Ammon's horn (tissue), 1 donor: Measurements from ENCODE around the gene TMEM62.
A peak's percentile ranks its signal among the peaks of the same experiment; 100 is the strongest.
"Not testable (repeated sequence)": the region's sequence is repeated elsewhere in the genome, so short reads cannot be mapped to it uniquely, and the experiment has no call there.

Experiments used
- DNase-seq: peaks from one replicate; pipeline ENCODE4 v3.0.0-alpha.2; 2016; ENCODE audit warnings: low spot score

Gene TMEM62

GRCh38 chr15:43209059-43209824, 75.9 kb downstream of the TMEM62 start:
- DNase-seq: no peak

DNA sequence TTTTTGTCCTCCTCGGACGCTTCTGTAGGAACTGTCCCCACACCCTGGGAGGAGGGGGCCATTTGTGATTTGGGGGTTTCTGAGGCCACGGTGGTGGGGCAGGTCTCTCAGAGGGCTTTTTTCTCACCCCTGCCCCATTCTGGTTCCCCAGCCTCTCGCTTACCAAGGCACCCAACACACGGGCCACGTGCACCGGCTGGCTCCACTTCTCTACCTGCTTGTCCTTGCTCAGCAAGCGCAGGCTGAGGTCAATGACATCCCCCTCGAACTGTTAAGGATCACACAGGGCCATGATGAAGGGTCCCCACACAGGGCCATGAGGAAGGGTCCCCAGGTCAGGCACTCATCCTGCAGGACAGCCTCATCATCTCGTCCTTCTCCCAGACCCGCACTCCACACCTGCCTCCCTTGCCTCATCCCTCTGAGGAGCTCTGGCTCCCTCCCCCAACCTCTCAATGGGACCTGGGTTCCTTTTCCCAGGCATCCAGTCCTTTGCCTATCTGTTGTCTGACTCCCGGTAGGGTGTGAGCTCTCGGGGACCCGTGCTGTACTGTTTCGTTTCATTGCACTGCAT, 76.9 kb downstream of the TMEM62 start:
- DNase-seq: no peak

- no peak for DNase-seq
Measured at GRCh38 chr15:43210807-43211206, 77.4 kb downstream of the TMEM62 start.

GRCh38 chr15:43211224-43211735, 77.9 kb downstream of the TMEM62 start:
- DNase-seq: no peak

DNA sequence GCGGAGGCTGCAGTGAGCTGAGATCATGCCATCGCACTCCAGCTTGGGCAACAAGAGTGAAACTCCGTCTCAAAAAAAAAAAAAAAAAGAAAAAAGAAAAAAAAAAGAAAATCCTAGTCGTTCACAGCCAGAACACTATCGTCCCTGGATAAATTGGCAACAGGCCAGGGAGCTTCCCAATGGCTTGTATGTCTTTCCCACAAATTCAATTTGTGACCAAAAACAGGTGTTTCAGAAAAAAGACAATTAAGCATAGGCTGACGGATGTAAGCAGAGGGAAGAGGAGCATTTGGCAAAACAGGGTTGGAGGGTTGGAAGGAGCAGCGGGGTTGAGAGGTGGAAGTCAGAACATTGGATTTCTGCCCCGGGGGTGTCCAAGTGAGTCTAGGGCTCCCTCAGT, 78.9 kb downstream of the TMEM62 start:
- no peak for DNase-seq

DNA sequence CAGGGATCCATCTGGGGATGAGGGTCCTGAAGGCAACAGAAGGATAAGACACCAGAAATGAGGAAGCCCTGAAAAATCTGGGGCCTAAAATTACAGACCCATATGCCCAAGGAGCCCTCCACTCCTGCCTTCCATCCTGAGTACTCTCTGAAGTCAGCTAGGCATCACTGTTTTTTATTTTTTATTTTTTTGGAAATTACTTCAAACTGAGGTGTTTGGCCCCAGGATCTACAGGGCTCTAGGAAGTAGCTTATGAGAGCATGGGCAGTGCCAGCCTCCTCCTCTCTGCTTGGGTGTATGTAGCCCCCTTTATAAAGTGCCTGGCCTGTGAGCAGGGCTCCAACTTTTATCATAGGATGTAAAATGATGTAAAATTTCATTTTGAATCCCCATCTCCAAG, 79.6 kb downstream of the TMEM62 start:
- DNase-seq: no peak

DNA sequence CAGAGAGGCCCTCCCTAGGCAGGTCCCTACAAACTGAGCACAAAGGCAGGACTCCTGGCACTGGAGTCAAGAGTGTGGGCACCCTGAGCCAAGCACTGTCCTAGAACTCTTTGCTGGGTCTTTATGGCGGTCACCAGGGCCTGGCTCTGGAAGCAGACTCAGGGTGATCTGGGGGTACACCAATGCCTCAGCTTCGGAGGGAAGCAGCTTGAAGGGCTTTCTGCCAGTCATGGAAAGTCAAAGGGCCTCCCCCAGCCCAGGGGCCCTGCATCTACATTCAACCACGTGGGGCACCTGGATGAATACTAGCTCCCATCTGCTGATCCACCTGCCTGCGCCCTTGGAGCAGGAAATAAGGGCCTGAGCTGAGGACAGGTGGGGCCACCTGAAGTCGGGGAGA, 80.1 kb downstream of the TMEM62 start:
- no peak for DNase-seq

DNA sequence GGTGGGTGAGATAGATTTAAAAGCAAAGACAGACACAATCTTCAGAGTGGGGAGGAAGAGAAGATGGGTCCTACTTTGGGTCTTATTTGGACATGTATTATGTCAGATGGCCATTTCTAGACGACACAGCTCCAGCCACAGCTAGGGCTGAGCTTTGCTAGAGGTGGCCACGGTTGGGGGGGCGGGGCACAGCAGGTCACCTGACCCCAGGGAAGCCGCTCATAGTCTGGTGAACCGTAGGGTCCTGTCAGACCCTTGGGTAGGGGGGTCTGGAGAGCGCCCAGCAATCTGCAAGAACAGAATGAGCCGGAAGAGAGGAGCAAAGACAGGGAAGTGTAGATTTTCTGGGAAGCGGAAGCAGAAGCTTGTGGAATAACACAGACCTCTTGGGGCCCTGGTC, 80.8 kb downstream of the TMEM62 start:
- DNase-seq: no peak

GRCh38 chr15:43214592-43215295, 81.4 kb downstream of the TMEM62 start:
- DNase-seq: no peak

DNA sequence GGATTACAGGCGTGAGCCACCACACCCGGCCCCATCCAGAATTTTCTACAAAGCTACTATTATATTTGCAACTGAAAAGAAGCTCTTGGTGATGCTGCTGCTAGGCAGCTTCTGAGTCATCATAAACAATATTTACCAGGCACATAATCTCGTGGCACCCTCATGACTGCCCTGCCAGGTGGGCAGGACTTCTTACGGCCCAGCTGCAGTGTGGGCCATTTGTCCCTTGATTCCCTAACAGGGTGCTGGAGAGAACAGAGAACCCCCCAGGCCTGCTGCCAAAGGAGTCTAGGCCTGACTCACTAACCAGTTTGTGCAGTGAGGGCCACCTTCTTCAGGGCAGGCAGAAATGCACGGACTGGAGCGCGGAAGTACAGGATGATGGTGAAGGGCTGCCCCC, 82.6 kb downstream of the TMEM62 start:
- DNase-seq: no peak

- no peak for DNase-seq
Measured at GRCh38 chr15:43218908-43219706, 85.7 kb downstream of the TMEM62 start.

DNA sequence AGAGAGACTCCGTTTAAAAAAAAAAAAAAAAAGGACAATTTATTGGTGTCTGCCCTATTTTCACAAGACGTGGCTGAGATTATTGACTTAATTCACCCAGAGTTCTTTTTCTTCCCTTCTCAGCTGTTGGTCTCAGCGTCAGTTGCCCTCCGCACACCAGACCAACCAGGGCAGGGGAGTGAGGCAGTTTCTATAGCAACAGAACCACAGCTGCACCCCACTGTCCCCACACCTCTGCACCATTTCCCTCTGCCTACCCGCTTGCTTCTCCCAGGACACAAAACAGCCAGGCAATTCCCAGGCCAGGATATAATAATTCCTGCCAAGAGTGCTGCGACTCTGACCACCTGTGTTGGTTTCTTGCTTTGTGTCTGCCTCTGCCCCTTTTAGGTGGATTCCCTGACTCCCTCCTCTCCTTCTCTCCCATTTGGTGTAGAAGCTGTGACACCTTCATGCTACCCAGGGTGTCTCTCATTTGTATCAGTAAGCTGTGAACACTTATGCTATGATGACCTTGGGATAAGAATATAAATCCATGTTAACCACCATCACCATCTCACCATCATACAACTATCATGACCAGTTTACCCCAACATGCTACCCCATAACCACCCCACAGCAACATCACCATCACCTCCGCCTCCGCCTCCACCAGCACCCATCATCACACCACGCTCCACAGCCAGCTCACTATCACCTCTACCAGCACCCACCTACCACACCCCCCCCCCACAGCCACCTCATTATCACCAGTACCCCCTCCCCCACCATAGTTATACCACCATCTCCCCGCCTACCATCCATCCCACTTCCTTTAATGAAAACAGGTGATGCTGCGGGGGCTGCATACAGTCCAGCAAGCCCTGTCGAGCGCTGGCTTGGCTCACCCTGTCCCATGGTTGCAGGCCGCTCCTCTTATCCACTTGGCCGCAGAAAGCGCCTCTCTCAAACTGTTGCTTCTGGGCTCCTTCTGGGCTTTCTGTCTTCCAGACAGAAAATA, 86.8 kb downstream of the TMEM62 start:
- no peak for DNase-seq

- no peak for DNase-seq
Measured at GRCh38 chr15:43220991-43221403, 87.6 kb downstream of the TMEM62 start, which contains the start of gene EPB42. Gene EPB42, minus strand, starts transcription at chr15:43221018. Its CDS starts 193 bp downstream, at chr15:43220825.

- no peak for DNase-seq
Measured at GRCh38 chr15:43221422-43221821, 88.0 kb downstream of the TMEM62 start.

DNA sequence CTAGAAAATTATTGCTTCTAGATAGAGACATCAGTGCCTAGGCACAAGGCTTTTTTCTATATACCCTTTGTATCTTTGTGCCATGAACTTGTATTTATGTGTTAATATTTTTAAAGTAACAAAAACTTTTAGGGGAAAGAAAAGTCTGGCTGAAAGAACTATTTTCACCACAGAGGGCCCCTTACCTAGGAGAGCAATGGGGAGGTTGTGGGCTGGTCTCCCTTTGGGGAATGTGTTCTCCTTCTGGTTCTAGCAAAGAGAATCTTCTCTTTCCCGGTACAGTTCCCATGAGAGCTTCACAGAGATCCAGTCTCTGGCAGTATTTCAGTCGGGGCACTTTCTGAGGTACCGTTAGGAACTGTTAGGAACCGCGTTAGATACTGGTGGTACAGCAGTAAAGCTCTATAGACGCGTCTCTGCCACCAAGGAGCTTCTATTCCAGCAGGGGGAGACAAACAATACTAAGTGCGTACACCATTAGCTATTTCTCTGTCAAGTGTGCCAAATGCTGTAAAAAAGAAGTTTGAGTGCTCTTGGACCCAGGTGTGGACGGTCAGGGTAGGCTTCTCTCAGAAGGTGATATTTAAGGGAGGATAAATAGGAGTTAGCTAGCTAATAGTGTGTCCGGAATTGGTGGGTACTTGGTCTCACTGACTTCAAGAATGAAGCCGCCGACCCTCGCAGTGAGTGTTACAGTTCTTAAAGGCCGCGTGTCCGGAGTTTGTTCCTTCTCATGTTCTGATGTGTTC, 92.0 kb downstream of the TMEM62 start:
- peak; percentile 76 for DNase-seq

DNA sequence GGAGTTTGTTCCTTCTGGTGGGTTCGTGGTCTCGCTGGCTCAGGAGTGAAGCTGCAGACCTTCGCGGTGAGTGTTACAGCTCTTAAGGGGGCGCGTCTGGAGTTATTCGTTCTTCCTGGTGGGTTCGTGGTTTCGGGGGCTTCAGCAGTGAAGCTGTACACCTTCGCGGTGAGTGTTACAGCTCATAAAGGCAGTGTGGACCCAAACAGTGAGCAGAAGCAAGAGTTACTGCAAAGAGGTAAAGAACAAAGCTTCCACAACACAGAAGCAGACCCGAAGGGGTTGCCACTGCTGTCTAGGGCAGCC, 92.5 kb downstream of the TMEM62 start:
- not testable (repeated sequence) for DNase-seq

- DNase-seq: no peak
Measured at GRCh38 chr15:43226436-43227305, 93.3 kb downstream of the TMEM62 start.

DNA sequence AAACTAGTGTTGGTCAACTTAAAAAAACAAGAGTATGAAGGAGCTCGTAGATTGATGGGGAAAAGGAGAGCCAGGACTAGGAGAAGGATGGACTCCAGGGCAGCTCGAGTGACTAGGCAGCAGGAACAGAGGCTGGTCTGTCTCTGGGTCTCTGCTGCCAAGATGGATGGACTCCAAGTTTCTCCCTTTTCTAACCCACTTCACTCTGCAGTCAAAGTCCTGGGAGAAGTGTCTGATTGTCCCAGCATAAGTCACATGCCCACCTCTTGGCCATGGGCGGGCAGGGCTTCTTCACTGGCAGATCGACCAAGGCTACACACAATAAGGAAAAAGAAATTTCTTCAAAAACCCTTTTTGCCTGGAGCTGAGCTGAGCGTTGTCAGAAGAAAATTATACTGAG, 96.6 kb downstream of the TMEM62 start:
- peak; percentile 71 for DNase-seq

DNA sequence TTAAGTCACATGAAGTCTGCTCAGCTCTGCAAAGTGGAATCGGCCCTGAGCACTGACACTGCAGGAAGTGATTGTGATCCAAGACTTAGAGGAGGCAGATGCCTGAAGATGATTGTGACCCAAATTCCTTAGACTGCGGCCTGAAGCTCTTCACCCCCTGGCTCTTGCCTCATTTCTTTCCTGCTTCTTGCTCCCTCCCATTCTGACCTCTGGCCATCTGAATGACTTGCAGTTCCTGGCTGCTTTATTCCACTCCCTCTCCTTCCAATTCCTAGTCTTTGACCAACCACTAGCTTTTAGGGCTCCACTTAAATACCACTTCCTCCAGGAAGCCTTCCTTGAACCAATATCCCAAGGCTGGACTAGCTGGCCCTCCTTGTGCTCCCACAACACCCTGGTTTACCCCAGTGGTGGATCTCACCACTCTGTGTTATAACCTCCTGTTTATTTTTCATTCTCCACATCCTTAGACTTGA, 97.3 kb downstream of the TMEM62 start:
- DNase-seq: no peak
